GM21526 (cell line): ENCODE data around the gene GSK3A.

Experiments
- ATAC-seq: cut with Tn5 transposase; IDR thresholded peaks from one replicate; pipeline ENCODE4 v1.9.1; 2021; ENCODE audit warnings: moderate library complexity; ENCODE audit not compliant: unreplicated experiment, low FRiP score

Gene GSK3A

DNA sequence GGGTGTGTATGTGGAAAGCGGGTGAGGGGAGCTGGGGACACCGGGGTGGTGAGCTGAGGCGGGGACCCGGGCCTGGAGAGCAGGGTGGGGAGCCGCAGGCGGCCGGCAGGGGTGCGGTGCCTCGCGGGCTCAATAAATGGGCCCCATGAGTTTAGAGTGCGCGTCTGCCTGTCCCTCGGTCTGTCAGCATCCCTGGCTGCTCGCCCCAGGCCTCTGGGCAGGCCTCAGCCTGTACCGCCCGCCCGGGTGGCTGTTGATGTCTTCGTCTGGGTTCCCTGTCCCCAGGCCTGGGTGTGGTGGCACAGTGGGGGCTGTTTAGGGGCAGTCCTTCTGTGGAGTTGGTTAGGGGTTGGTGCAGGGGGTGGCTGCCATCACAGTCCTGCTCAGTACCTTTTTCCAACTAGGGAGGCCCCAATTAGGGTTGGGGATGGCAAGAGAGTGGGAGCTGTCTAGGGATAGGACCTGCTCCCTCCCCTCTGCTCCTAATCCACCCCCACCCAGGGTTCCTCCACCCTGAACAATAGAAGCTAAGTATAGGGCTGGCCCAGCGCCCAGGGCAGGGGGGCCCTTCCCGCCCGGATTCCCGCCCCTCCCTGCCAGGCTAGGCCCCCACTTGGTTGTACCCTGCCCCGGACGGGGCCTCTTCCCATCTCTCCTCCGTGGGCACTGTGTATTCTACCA, 38.9 kb upstream of the GSK3A start:
- no peak for ATAC-seq

DNA sequence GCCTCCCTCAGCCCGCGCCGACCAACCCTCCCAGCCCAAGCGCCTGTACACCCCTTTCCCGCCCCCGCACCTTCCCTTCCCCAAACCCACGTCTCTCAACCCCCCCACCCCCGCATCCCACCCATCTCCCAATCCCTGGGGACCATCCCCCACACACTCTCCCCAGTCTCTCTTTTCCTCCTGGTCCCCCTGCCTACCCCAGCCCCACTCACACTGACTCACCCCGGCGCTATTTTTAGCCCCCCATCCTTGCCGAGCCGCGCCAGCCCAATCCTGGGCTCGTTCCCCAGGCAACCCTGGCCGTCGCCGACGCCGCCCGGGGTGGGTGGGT, 38.4 kb upstream of the GSK3A start:
- no peak for ATAC-seq

DNA sequence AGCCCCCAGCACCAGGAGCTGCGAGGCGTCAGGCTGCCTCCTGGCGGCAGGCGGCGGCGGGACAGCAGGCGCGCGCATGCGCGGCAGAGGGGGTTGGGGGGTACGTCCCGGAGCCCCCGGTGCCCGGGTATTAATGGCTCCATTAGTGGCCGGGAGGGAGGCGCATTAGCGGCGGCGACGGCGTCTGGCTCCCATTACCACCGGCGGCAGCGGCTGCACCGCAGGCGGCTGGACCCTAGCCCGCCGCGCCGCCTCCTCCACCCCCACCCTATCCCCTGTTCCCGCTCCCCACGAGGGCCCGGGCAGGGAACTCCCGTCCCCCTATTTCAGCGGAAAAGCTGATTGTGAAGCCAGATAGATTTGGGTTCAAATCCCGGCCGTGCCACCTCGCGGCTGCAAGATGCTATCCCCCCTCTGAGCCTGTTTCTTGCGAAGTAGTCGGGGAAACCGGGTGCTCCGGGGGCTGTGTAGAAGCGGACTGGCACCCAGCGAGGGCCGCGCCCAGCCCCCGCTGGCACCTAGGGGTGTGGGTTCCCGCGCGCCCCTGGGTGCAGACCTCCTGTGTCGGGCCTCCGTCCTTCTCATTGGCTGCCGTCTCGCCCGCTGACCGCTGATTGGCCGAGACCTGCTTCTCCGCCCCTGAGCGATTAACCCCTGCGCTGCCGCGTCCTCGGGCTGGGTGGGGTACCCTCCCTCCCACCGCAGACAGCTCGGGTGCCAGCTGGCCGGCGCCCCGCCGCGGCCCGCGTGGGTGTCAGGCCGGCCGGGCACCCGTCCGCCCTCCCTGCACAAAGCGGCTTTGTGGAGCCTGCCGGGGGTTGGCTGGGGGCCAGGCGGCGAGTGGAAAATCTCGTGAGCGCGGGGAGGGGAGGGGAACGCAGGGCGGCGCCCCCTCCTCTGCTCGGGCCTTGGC, 37.8 kb upstream of the GSK3A start:
- no peak for ATAC-seq

DNA sequence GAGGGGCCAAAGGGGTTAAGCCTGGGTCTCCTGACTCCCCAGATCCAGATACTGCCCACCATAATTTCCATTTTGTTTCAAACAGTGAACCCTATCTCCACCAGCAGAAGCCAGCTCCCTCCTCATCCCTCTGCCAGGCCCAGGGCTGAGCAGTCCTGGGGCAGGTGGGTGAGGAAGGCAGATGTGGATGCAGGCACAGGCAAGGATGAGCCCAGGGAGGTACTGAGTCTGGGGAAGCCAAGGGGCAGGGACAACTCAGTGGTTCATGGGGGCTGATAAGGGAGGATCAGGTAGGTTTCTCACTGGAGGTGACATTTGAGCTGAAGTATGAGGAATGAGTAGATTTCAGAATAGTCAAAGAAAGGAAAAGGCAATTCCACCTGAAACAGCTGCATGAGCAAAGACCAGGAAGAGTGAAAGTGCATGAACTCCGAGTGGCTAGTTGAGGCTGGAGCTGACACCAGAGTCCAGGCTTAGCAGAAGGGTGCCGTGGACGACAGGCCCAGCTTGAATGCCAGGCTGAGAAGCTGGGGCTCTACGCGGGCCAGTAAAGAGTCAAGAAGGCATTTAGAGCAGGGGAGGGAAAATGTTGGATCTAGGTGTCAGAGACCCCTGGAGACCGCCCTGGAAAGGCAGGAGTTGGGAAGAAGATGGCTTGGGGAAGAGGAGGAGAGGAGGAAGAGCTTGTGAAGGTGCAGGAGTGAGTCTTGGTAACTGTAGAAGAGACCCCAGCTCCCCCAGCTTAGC, 36.9 kb upstream of the GSK3A start:
- no peak for ATAC-seq

DNA sequence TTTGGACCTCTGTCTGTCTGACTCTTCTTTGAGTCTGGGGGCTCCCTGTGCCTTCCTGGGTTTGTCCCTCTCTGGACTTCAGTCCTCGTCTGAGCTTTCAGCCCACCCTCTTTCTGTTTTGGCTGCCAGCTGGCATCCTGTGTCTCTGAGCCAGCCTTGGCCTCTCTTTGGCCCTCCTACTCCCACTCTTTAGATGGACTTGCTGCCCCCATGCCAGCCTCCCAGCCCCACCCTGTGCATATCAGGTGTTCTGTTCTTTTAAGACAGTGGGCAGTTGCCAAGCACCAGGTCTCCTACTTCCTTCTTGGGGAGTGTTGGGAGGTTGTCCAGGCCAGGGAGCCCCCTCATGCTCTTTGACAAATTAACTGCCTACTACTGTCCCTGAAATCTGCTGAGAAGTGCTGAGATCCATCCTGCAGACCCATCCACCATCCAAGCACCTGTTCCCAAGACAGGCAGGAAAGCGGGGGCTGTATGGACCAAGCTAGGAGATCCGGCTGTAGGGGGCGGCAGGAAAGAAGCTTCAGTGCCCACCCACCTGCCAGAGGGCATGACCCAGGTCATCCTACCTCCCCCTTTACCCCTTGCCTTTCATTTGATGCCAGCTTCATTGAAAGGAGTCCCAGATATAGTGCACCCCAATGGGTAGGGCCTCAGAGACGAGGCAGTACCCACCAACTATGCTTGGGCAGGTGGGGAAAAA, 36.2 kb upstream of the GSK3A start:
- ATAC-seq, result no peak

DNA sequence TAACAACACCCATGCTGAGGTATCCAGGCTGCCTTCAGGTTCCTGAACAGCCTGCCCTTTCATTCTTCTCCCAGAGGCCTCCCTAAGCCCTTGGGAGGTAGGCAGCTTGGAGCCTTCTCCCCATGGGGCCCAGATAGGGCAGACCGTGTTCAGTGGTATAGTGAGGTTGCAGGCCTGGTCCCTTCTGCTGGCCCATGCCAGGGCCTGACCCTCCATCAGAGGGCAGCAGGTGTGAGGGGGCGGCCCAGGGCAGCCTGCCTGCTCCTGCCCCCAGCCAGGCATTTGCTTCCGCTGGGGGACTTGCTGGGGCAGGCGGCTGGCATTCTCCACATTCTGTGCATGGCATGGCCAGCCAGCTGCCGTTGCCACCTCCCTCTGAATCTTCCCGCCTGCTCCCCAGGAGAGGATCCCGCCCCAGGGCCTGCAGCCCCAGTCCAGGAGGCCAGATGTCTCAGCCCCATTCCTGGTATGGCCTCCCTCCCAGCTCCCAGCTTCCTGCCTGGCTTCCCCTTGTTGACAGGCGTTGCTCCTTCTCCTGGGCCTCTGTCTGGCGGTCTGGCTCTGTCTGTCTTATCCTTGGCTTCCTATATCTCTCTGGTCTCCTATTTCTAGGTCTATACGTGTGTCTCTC, 35.5 kb upstream of the GSK3A start:
- no peak for ATAC-seq

DNA sequence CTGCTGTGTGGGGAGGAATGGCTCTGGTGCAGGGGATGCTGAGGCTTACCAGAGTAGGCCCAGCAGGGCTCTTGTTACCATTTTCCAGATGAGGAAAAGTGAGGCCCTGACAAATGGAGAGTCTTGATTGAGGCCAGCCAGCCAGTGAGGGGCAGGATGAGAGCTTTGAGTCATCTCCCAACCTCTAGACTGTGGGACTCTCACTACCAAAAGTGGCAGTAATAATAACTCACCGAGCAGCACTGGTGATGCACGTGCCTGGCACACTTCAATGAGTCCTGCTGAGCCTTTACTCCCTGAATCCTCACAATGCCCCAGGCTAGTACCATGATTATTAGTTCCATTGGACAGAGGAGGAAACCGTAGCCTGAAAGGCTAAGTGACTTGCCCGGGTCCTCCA, 34.4 kb upstream of the GSK3A start:
- no peak for ATAC-seq

DNA sequence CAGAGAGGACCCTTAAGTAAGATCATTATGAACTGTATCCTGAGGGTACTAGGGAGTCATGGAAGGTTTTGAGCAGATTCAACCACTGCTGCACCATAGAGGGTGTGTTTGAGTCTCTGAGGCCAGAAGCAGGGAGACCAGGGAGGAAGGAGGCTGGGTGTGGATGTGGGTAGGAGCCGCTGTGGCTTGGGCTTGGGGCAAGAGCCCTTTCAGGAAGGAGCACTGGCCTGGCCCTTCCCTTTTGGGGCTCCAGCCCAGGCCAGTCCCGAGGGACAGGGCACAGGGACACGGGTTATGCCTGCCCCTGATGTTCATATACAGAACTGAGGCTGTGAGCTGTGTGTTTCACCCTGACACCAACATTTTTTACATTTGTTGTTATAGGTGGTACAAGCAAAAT, 33.9 kb upstream of the GSK3A start:
- no peak for ATAC-seq

DNA sequence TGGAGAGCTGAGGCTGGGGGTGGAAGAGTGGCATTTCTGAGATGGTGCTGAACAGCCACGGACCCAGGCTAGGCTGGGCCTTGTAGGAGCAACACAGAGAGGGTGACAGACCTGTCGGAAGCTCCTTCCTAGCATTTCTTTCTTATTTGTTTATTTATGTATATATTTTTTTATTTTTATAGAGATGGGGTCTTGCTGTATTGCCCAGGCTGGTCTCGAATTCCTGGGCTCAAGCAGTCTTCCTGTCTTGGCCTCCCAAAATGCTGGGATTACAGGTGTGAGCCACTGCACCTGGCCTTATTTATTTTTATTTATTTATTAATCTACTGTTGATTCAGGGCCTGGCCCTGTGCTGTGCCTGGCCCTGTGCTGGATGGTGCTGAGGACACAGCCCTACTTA, 33.1 kb upstream of the GSK3A start:
- ATAC-seq, result no peak

DNA sequence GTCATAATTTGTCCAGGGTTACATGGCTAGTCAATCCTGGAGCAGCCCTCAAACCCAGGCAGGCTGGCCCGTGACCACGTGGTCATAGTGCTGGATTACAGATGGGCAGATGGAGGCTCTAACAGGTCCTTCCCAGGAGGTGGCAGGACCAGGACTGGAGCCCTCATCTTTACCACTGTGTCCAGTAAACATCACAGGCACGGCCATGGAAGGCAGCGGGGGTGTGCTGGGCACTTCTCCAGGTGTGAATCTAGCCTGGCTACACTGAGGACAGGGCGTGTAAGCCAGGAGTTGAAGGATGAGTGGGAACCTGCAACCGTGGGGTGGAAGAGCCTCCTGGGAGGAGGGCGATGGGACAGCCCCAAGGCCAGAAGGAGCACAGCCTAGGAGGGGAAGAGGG, 32.7 kb upstream of the GSK3A start:
- no peak for ATAC-seq

DNA sequence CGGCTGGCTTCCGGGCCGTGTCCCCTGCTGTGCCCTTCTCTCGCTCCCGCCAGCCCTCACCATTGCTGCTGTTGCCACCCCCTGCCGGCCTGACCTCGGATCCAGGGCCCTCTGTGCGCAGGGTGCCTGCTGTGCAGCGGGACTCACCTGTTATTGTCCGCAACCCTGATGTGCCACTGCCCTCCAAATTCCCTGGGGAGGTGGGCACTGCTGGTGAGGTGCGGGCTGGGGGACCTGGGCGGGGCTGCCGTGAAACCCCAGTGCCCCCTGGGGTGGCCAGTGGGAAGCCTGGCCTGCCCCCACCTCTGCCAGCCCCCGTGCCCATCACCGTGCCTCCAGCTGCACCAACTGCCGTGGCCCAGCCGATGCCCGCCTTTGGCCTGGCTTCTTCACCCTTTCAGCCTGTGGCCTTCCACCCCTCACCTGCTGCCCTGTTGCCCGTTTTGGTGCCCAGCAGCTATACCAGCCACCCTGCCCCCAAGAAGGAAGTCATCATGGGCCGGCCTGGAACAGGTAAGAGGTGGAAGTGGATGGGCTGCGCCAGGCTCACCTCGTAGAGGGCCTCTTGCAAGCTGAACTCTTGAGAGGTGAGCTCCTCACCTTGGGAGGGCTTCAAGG, 31.8 kb upstream of the GSK3A start:
- ATAC-seq, result no peak

DNA sequence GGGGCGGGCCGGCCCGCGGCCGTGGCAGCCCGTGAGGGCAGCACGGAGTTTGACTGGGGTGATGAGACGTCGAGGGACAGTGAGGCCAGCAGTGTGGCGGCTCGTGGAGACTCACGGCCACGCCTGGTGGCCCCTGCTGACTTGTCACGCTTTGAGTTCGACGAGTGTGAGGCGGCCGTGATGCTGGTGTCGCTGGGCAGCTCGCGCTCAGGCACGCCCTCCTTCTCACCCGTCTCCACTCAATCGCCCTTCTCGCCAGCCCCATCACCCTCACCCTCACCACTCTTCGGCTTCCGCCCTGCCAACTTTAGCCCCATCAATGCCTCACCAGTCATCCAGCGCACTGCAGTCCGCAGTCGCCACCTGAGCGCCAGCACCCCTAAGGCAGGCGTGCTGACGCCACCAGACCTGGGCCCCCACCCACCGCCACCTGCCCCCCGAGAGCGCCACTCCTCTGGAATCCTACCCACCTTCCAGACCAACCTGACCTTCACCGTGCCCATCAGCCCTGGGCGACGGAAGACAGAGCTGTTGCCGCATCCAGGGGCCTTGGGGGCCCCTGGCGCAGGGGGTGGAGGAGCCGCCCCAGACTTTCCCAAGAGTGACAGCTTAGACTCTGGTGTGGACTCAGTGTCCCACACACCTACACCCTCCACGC, 31.1 kb upstream of the GSK3A start:
- ATAC-seq, result no peak

DNA sequence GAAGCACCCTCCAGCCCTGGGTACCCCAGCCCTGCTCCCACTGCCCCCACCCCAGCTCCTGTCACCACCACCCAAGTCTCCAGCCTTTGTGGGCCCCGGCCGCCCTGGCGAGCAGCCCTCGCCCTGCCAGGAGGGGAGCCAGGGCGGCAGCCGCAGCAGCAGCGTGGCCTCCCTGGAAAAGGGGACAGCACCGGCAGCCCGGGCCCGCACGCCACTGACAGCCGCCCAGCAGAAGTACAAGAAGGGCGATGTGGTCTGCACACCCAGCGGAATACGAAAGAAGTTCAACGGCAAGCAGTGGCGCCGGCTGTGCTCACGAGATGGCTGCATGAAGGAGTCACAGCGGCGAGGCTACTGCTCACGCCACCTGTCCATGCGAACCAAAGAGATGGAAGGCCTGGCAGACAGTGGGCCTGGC, 30.6 kb upstream of the GSK3A start:
- no peak for ATAC-seq

DNA sequence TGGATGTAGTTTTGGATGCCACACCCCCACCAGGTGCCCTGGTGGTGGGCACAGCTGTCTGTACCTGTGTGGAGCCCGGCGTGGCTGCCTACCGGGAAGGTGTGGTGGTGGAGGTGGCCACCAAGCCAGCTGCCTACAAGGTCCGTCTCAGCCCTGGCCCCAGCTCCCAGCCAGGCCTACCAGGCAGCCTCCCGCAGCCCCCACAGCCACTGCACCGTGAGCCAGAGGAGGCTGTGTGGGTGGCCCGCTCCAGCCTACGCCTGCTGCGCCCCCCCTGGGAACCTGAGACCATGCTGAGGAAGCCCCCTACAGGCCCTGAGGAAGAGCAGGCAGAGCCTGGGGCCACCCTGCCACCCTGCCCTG, 30.1 kb upstream of the GSK3A start:
- no peak for ATAC-seq

DNA sequence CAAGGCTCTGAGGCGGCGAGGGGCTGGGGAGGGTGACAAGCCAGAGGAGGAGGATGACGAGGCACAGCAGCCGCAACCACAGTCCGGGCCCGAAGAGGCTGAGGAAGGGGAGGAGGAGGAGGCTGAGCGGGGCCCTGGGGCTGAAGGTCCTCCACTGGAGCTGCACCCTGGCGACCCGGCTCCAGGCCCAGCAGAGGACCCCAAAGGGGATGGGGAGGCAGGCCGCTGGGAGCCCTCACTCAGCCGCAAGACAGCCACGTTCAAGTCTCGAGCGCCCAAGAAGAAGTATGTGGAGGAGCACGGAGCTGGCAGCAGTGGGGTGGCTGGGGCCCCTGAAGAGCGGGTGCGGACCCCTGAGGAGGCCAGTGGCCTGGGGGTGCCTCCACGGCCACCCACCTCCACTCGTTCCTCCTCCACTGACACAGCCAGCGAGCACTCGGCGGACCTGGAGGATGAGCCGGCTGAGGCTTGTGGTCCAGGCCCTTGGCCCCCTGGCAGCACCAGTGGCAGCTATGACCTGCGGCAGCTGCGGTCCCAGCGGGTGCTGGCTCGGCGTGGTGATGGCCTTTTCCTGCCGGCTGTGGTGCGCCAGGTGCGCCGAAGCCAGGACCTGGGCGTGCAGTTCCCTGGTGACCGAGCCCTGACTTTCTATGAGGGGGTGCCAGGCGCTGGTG, 29.6 kb upstream of the GSK3A start:
- no peak for ATAC-seq

DNA sequence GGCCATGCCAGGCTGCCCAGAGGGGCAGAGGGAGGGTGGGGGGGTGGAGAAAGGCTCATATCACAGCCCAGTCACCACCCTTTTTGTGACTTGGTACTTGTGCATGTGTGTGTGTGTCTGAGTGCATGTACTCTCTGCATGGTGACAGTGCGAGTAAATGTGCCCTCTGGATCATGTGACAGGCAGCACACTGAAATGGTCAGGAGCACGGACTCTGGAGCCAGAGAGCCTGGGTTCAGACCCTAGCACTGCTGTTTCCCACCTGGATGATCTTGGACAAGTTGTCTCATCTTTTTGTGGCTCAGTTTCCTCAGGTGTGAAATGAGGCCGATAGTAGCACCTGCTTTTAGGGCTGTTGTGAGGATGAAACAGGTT, 28.6 kb upstream of the GSK3A start:
- ATAC-seq, result no peak

DNA sequence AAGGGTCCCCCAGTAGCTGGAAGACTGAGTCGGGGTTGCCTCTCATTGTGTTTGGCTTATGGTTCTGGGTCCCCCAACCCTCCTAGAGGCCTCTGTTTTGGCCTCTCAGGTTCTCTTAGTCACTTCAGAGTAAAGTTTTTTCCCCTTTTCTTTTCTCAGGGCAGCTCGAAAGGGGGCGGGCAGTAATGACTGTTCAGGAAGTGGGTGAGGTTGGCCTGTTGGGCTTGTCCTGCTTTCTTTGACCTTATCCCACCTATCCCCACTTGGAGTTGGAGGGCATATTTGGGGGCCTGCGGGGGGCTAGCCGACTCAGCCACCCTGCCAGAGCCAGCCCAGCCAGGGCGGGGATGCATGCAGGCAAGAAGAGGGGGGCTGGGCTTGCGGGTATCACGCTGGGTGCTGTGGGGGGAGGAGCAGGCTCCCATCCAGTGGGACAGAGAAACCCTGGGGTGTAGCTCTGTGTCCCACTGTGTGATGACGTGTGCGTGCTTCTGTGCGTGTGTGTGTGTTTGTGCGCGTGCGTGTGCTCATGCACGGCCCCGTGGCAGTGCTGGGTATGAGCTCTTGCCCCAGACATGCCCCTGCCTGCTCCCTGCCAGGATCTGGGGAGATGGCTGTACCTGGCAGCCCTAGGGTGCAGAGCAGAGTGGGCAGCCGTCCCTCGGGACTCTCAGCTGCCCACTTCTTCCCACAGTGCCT, 28.1 kb upstream of the GSK3A start:
- no peak for ATAC-seq
